Caco-2 (cell line): ENCODE results near the gene CDK5RAP2. TPM values are rescaled to one million over a fixed set of nuclear protein-coding genes. Genes with fewer than 3 reads are reported as not detected.

ENCODE experiments used
- BruUV-seq: library from RNA; stranded (reverse); fragments of 400-500 nt; replicated peaks from 2 replicates; lab custom pipeline; 2021; lab: Mats Ljungman, UMichigan
- CTCF ChIA-PET: fragments of 300-600 bp; sonication (Branson Sonifier 250); formaldehyde crosslinking; loops from one replicate; lab custom pipeline; 2022; ENCODE audit warnings: antibody characterized with exemption; lab: Charles Lee
- POLR2A ChIA-PET: fragments of 300-600 bp; sonication (Branson Sonifier 250); formaldehyde crosslinking; loops from one replicate; lab custom pipeline; 2022; ENCODE audit warnings: antibody characterized with exemption; lab: Charles Lee
- DNase-seq, 2 experiments: peaks; one replicate each; pipeline versions ENCODE4 v3.0.0 to v3.0.0-alpha.2; 2020 to 2022
- H3K27me3 ChIP-seq: replicated peaks from 2 replicates; pipeline ENCODE4 v1.6.0; 2011; ENCODE audit warnings: low read length; ENCODE audit not compliant: control insufficient read depth, insufficient read depth
- H3K36me3 ChIP-seq: 2 replicates; pipeline ENCODE4 v1.5.1; 2011; ENCODE audit warnings: low read length; ENCODE audit not compliant: control insufficient read depth, insufficient read depth
- H3K4me1 ChIP-seq: fragments of 250-450 bp; sonication (Bioruptor Pico); 2 replicates; pipeline ENCODE4 v1.5.1; 2020; ENCODE audit warnings: mild to moderate bottlenecking
- H3K4me3 ChIP-seq: 2 replicates; pipeline ENCODE4 v1.5.1; 2011; ENCODE audit warnings: low read depth, mild to moderate bottlenecking, control low read depth, low read length
- H3K9me3 ChIP-seq: fragments of 250-450 bp; sonication (Bioruptor Pico); 2 replicates; pipeline ENCODE4 v1.5.1; 2020; ENCODE audit warnings: mild to moderate bottlenecking, moderate library complexity
- H3K27ac Mint-ChIP-seq: one replicate; pipeline ENCODE4 v1.8.0; 2022; ENCODE audit warnings: mixed read lengths; ENCODE audit not compliant: unreplicated experiment
- H3K27me3 Mint-ChIP-seq: one replicate; pipeline ENCODE4 v1.8.0; 2022; ENCODE audit warnings: mixed read lengths; ENCODE audit not compliant: insufficient read depth, unreplicated experiment
- H3K36me3 Mint-ChIP-seq: one replicate; pipeline ENCODE4 v1.8.0; 2022; ENCODE audit warnings: mild to moderate bottlenecking, mixed read lengths; ENCODE audit not compliant: insufficient read depth, unreplicated experiment
- H3K4me1 Mint-ChIP-seq: one replicate; pipeline ENCODE4 v1.8.0; 2022; ENCODE audit warnings: low read depth, mixed read lengths; ENCODE audit not compliant: unreplicated experiment
- H3K4me3 Mint-ChIP-seq: one replicate; pipeline ENCODE4 v1.8.0; 2022; ENCODE audit warnings: mild to moderate bottlenecking, moderate library complexity, mixed read lengths; ENCODE audit not compliant: unreplicated experiment
- H3K9me3 Mint-ChIP-seq: one replicate; pipeline ENCODE4 v1.8.0; 2022; ENCODE audit warnings: mixed read lengths; ENCODE audit not compliant: unreplicated experiment
- intact Hi-C: fragments of 100-400 bp; cut with micrococcal nuclease; formaldehyde crosslinking; loops from one replicate; pipeline ENCODE4 v1.10.0; 2022; ENCODE audit not compliant: unreplicated experiment
- total RNA-seq: library from RNA; stranded (reverse); gene quantifications from 2 replicates; pipeline ENCODE4 v1.2.3, GENCODE V29; 2022
- TF ChIP-seq, protein P1 (sequence below), 2 experiments: fragments of 200-600 bp in 1 of 2; IDR thresholded peaks; 1 replicate in 1 of 2; 2 replicates in 1 of 2; pipeline versions ENCODE4 v1.5.1 to v1.8.0; 2011 to 2022; ENCODE audit warnings: antibody characterized with exemption in 1 of 2, control low read depth in 1 of 2, inconsistent platforms in 1 of 2, low read depth in 1 of 2, low read length in 1 of 2, mild to moderate bottlenecking in 1 of 2, moderate library complexity in 1 of 2; ENCODE audit not compliant: insufficient read depth in 1 of 2, severe bottlenecking in 1 of 2, unreplicated experiment in 1 of 2

CDK5RAP2 gene
- total RNA-seq, 1 experiment from 2014 or later = 71.3 TPM

DNA sequence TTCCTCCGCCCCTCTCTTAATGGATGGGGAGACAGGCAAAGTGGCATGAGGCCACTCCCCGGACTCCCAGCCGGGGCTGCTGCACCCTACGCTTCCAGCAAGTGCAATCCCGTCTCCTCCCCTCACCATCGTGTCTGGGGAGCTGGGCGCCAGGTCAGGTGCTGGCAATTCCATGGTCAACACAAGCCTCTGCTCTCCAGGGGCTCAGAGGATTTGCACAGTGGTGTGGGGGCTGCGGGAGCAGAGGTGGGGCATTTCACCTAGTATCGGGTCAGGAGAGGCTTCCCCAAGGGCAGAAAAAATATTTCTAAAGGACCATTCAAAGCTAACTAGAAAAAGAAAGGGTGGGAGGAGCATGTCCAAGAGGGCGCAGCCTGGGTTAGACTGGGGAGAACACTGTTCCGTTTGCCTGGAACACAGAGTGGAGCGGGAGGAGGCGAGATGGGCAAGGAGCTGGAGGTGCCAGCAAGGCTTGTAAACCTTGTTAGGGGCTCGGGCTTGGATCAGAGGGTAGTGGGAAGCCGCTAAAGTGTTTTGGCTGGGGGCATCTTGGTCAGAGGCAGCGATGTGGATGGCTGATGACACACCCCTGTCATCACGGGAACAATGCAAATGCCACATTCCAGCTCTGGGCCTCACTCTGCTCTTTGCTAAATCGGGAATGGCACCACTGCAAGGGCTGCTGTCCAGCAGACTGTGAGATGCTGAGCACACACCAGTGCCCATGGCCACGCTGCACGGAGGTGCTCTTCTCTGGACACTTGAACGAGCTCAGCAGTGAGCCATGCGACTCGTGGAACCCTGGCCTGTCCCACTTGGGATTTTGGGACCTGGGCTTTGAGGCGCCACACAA, 191.7 kb downstream of the CDK5RAP2 start:
- H3K9me3 ChIP-seq = no peaks in the 10 kb centered on the region
- no peak for DNase-seq
- TF ChIP-seq, protein P1, sequence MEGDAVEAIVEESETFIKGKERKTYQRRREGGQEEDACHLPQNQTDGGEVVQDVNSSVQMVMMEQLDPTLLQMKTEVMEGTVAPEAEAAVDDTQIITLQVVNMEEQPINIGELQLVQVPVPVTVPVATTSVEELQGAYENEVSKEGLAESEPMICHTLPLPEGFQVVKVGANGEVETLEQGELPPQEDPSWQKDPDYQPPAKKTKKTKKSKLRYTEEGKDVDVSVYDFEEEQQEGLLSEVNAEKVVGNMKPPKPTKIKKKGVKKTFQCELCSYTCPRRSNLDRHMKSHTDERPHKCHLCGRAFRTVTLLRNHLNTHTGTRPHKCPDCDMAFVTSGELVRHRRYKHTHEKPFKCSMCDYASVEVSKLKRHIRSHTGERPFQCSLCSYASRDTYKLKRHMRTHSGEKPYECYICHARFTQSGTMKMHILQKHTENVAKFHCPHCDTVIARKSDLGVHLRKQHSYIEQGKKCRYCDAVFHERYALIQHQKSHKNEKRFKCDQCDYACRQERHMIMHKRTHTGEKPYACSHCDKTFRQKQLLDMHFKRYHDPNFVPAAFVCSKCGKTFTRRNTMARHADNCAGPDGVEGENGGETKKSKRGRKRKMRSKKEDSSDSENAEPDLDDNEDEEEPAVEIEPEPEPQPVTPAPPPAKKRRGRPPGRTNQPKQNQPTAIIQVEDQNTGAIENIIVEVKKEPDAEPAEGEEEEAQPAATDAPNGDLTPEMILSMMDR (IDR thresholded peaks at IDR 0.05; ENCODE audit: insufficient read depth in 1 of 2, low read depth in 1 of 2, low read length in 1 of 2, severe bottlenecking in 1 of 2, unreplicated experiment in 1 of 2) = no peak
- Mint-ChIP-seq H3K27ac (peak overlapping the region; percentile 13), H3K9me3 (no peaks in the 10 kb centered on the region), H3K36me3 (peaks cover 31% of the 10 kb centered on the region), H3K4me1 (no peaks in the 10 kb centered on the region), H3K4me3 (no peak overlapping the region), H3K27me3 (no peaks in the 10 kb centered on the region)
- no TSS peak for BruUV-seq
- peaks cover 8% of the 10 kb centered on the region for H3K4me1 ChIP-seq
- H3K27me3 ChIP-seq = no peaks in the 10 kb centered on the region
- intact Hi-C loops = no loop called here
- ChIA-PET POLR2A (no interaction called here), CTCF (no interaction called here)
- H3K36me3 ChIP-seq = peaks cover 1% of the 10 kb centered on the region; the same call in 1 of the 2 replicates
- H3K4me3 ChIP-seq = no peak overlapping the region

GRCh38 chr9:120387257-120388002, 192.5 kb downstream of the CDK5RAP2 start:
- H3K27ac Mint-ChIP-seq = no peak overlapping the region
- no peaks in the 10 kb centered on the region for H3K4me1 Mint-ChIP-seq
- no TSS peak for BruUV-seq
- H3K9me3 Mint-ChIP-seq = no peaks in the 10 kb centered on the region
- intact Hi-C loops = no loop called here
- Histone ChIP-seq H3K4me3 (no peak overlapping the region), H3K36me3 (peaks cover 1% of the 10 kb centered on the region; the same call in 1 of the 2 replicates), H3K27me3 (no peaks in the 10 kb centered on the region), H3K4me1 (peaks cover 8% of the 10 kb centered on the region), H3K9me3 (no peaks in the 10 kb centered on the region)
- H3K36me3 Mint-ChIP-seq = peaks cover 31% of the 10 kb centered on the region
- TF ChIP-seq, protein P1 (IDR thresholded peaks at IDR 0.05; ENCODE audit: insufficient read depth in 1 of 2, low read depth in 1 of 2, low read length in 1 of 2, severe bottlenecking in 1 of 2, unreplicated experiment in 1 of 2) = no peak
- ChIA-PET POLR2A (no interaction called here), CTCF (no interaction called here)
- no peak overlapping the region for H3K4me3 Mint-ChIP-seq
- H3K27me3 Mint-ChIP-seq = no peaks in the 10 kb centered on the region
- DNase-seq = no peak

GRCh38 chr9:120386390-120387131, 193.4 kb downstream of the CDK5RAP2 start:
- no peaks in the 10 kb centered on the region for H3K9me3 ChIP-seq
- H3K4me3 ChIP-seq = no peak overlapping the region
- H3K4me3 Mint-ChIP-seq = no peak overlapping the region
- H3K36me3 Mint-ChIP-seq = peaks cover 31% of the 10 kb centered on the region
- H3K9me3 Mint-ChIP-seq = no peaks in the 10 kb centered on the region
- POLR2A ChIA-PET = no interaction called here
- peaks cover 1% of the 10 kb centered on the region; the same call in 1 of the 2 replicates for H3K36me3 ChIP-seq
- H3K27me3 Mint-ChIP-seq = no peaks in the 10 kb centered on the region
- TF ChIP-seq, protein P1 (IDR thresholded peaks at IDR 0.05; ENCODE audit: insufficient read depth in 1 of 2, low read depth in 1 of 2, low read length in 1 of 2, severe bottlenecking in 1 of 2, unreplicated experiment in 1 of 2) = no peak
- no peaks in the 10 kb centered on the region for H3K4me1 Mint-ChIP-seq
- no peak overlapping the region for H3K27ac Mint-ChIP-seq
- CTCF ChIA-PET = no interaction called here
- no peak for DNase-seq
- BruUV-seq = no TSS peak
- peaks cover 8% of the 10 kb centered on the region for H3K4me1 ChIP-seq
- intact Hi-C loops = no loop called here
- no peaks in the 10 kb centered on the region for H3K27me3 ChIP-seq
